Endometrial microvascular endothelial cells (primary cell): Measurements from ENCODE around the gene LCE4A. TPM values are rescaled to one million over a fixed set of nuclear protein-coding genes. Genes with fewer than 3 reads are reported as not detected.
"Not testable (repeated sequence)": the region's sequence is repeated elsewhere in the genome, so short reads cannot be mapped to it uniquely, and the experiment has no call there.

ENCODE experiments used
- in situ Hi-C: cut with HindIII; loops from 2 replicates; pipeline ENCODE4 v1.10.0; 2017; ENCODE audit warnings: low sequenced_read_pairs, low pct_unique_long_range_greater_than_20kb; ENCODE audit errors: inconsistent ontology term
- total RNA-seq: library from RNA; depleted of rRNA; stranded (reverse); fragments of >200 nt; gene quantifications from one replicate; pipeline ENCODE4 v1.2.3, GENCODE V29; 2015; ENCODE audit errors: inconsistent ontology term

LCE4A gene, protein sequence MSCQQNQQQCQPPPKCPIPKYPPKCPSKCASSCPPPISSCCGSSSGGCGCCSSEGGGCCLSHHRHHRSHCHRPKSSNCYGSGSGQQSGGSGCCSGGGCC
- not detected for total RNA-seq

DNA sequence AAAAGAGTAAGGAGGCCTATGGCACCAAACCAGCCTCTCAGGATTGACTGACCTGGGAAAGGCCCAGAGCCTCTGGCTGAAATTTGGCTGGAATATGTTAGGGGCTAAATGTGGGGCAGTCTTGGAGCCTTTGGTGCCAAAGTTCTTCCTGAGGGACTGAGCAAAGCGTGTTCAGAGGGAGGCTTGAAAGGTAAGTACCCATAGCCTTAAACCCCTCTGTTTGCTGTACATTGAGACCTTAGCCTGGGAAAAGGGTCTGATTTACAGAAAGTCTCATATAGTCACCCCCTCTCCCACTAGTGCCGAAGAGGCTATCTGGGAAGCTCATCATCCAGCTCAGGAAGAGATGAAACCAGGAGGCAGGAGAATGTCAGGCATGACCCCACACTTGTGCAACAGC is at the start of gene LCE4A:
TSS of gene LCE4A (plus strand) at position 301 of the 400 bp plus-strand sequence. CDS start 916 bp downstream, outside the sequence.
- in situ Hi-C loops, result no loop called here

DNA sequence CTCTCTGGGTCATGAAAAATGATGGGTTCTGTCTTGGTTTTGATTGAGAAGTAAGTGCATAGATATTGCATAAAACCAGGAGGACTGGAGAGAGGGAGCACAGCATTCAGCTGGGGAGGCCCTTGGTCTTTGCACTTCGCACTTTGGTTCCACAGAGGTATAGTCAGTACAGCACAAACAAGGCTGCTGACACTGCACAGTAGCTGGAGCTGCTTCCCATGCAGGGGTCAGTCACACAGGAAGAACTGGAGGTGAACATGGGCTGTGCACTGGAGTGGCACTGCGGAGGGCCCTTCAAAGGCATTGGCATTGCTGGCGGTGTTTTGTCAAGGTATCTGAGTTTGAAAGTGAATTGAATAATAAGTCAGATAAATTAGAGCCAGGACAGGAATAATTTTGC is 49.3 kb upstream of the LCE4A start:
- in situ Hi-C loops, result no loop called here

DNA sequence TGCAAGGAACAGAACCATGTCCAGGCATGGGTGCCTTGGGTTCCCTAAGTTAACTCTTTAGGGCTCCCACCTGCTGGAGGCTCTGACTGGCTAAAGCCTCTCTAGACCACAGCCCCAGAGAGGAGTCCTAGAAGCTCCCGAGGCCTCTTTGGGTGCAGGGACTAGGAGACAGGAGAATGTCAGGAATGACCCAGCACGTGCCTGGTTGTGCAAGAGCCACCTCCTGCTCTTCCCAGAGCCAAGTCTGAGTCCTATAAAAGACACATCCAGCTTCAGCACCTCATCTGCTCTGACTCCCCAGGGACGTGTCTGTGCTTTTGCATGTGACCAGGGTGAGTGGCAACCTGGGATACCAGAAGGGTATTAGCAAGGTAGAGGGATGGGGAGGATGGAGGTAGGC is 44.9 kb upstream of the LCE4A start, which contains the start of gene LCE2D:
TSS of gene LCE2D (plus strand) at position 283 of the 400 bp plus-strand sequence. CDS start 726 bp downstream, outside the sequence.
- in situ Hi-C loops, result no loop called here

DNA sequence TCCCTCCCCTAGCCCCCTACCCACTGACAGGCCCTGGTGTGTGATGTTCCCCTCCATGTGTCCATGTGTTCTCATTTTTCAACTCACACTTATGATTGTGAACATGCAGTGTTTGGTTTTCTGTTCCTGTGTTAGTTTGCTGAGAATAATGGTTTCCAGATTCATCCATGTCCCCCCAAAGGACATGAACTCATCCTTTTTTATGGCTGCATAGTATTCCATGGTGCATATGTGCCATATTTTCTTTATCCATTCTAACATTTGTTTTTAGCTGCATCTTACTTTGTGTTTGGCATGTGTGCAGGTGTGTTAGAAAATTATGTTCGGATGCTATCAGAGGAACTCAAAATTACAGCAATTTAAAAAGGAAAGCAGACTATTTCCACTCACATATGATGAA is 41.8 kb upstream of the LCE4A start:
- in situ Hi-C loops, result not testable (repeated sequence)

DNA sequence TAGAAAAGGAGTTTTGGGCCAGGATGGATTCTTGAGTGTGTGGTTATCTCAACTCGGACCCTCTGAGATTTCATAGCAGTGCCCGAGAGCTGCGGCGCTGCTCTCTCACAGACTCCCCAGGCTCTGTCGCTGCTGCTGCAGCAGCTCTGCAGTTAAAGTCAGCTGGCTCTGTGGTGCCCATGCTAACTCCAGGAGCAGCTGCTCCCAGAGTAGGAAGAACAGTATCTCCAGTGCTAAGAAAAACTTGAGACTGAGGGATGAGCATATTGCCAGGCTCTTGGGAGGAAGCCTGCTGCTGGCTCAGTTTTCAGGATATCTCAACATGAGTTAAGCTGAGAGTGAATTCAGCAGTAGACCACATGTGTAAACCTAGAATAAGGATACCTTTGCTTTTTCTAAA is 40.3 kb upstream of the LCE4A start:
- in situ Hi-C loops, result no loop called here

DNA sequence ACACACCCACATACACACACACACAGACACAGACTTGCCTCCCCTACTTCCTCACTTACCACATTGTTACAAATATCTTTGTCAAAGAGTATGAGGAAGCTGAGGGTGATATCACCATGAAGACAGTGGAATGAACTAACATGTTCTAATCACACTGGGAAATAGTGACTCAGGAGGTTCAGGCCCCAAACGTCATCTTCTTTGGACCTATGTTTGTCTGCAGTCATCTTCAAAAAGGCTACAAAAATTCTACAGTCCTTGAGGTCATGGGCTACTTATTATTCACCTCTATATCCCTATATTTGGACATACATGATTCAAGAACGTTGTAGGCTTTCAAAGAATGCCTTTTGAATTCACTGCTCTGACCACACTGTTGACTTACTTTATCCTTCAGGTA is 34.9 kb upstream of the LCE4A start:
- in situ Hi-C loops, result no loop called here

DNA sequence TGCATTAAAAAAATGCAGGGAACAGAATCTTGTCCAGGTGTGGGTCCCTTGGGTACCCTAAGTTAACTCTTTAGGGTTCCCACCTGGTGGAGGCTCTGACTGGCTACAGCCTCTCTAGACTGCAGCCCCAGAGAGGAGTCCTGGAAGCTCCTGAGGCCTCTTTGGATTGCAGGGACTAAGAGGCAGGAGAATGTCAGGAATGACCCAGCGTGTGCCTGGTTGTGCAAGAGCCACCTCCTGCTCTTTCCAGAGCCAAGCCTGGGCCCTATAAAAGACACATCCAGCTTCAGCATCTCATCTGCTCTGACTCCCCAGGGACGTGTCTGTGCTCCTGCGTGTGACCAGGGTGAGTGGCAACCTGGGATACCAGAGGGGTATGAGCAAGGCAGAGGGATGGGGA is 33.0 kb upstream of the LCE4A start, which contains the start of gene LCE2C:
TSS of gene LCE2C (plus strand) at position 297 of the 400 bp plus-strand sequence. CDS start 737 bp downstream, outside the sequence.
- in situ Hi-C loops, result not testable (repeated sequence)

DNA sequence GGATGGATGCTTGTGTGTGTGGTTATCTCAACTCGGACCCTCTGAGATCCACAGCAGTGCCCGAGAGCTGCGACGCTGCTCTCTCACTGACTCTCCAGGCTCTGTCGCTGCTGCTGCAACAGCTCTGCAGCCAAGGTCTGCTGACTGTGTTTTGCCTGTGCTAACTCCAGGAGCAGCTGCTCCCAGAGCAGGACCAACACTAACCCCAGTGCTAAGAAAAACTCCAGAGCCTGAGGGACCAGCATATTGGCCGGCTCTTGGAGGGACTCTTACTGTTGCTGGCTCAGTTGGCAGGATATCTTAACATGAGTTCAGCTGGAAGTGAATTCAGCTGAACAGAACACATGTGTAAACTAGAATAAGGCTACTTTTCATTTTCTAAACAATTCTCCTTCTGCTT is 28.5 kb upstream of the LCE4A start:
- in situ Hi-C loops, result no loop called here

DNA sequence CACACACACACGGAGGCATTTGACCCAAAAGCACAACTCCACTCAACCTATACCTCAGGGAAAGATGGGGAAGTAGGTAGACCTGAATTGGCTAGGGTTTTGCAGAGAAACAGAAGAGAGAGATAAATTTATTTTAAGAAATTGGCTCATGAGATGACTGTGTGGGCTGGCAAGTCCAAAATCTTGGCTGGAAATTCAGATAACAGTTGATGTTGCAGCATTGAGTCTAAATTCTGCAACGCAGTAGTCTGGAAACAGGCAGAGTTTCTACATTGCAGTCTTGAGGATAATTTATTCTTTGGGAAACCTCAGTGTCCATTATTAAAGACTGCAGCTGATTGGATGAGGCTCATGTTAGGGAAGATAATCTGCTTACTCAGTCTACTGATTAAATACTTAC is 26.3 kb upstream of the LCE4A start:
- in situ Hi-C loops, result no loop called here

DNA sequence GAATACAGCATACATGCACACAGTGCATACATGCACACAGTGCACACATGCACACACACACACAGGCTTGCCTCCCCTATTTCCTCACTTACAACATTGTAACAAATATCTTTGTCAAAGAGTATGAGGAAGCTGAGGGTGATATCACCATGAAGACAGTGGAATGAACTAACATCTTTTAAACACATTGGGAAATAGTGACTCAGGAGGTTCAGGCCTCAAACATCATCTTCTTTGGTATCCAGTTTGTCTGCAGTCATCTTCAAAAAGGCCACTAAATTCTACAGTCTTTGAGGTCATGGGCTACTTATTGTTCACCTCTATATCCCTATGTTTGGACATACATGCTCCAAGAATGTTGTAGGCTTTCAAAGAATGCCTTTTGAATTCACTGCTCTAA is 24.1 kb upstream of the LCE4A start:
- in situ Hi-C loops, result no loop called here

DNA sequence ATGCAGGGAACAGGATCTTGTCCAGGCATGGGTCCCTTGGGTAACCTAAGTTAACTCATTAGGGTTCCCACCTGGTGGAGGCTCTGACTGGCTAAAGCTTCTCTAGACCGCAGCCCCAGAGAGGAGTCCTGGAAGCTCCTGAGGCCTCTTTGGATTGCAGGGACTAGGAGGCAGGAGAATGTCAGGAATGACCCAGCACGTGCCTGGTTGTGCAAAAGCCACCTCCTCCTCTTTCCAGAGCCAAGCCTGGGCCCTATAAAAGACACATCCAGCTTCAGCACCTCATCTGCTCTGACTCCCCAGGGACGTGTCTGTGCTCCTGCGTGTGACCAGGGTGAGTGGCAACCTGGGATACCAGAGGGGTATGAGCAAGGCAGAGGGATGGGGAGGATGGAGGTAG is 22.1 kb upstream of the LCE4A start, which contains the start of gene LCE2B:
TSS of gene LCE2B (plus strand) at position 301 of the 400 bp plus-strand sequence. CDS start 721 bp downstream, outside the sequence.
- in situ Hi-C loops, result not testable (repeated sequence)

DNA sequence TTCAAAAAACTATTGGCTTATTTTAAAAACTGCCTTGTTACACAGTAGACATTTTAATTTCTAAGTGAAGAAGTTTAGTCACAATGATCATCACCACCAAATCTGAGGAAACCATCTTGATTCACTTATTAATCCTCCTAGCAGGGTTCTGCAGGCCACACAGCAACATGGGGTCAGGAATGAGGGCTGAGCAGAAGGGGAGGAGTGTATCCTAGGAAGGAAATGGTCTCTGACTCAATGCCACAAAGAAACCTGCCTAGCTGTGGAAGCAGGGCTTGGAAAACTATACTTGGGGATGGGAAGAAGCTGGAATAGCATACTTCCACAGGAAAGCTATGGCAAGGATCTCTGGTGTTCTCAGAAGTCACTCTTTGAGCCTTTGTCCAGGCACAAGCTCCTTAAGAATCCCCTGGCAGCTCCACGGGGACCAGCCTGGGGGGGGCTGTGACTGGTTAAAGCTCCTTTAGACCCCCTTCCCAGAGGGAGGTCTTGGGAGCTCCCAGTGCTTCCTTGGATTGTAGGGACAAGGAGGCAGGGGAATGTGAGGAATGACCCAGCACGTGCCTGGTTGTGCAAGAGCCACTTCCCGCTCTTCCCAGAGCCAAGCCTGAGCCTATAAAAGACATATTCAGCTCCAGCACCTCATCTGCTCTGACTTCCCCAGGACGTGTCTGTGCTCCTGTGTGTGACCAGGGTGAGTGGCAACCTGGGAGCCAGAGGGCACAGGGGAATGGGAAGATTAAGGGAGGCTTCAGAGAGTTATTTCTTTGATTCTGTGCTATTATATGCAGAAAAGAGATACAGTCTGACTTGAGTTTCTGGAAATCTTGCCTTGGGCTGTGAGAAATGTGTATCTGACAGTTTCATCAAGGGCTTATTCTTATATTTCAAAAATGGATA is 10.0 kb upstream of the LCE4A start, which contains the start of gene LCE2A:
TSS of gene LCE2A (plus strand) at position 645 of the 900 bp plus-strand sequence. CDS start 557 bp downstream, outside the sequence.
- in situ Hi-C loops, result no loop called here

DNA sequence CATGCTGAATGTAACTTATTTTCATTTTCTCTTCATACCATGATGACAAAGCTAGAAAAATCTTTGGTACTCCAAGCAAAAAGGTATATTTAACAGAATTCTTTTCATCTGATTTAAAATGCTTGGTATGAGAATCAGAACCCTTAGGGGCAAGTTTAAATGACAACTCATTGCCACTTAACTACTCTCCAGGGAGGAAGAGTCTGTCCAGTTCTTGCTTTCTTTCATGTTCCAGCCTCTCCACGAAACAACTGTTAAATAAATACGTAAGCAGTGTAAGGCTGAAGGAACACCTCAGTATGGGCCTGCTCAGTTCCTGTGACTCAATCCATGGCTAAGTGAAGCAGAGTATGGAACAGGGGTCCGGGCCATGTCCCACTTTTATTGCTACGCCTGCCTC is 8.2 kb upstream of the LCE4A start:
- in situ Hi-C loops, result no loop called here

DNA sequence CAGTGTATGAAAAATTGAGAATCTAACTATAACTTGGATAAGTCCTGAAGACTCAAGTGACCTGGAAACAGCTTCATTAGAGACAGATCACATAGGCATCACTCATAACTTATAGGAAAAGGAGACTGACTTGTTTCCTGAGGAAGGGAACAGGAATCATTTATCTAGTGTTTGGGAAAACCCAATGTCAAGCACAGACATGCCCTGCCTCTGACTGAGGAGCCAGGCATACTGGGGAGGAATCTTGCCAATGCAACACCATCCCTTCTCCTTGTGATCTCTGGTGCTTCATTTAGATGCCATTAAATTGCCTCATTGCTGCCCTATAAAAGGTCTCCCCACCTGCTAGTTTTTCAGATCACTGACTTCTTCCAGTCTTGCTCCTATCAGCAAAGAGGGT is 10.3 kb downstream of the LCE4A start:
- in situ Hi-C loops, result no loop called here

DNA sequence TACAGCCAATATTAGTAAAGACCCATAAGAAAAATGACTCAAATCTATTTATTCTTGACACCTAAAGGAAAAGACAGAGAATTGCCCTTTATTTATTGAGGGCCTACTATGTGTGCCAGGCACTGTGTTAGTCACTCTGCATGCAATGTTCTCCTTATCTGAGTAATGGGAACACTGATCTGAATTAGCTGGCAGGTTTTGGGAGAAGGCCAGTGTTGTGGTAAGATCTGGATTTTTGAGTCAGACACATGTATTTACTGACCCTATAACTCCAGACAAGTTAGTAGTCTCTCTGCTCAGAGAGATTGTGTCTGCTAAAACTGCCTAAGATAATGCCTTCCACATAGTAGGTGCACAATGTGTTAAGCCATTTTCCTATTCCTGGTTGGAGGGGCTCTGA is 17.3 kb downstream of the LCE4A start:
- in situ Hi-C loops, result no loop called here

DNA sequence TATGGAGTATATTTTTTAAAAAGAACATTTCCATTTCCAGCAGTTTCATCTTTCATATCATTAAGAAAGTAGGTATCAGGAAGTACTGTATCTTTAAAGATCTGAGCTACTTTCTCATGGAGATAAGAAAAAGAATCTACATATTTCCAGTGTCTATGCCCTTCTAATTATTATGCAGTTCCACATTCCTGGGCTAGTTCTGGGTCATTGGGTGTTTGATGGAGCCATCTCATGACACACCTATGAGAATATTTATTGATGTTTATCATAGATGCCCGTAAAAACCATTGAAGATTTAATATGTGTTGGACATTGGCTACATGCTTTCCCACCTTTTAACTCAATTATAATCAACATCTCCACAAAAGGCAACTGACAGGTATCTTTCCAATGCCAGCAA is 21.0 kb downstream of the LCE4A start:
- in situ Hi-C loops, result no loop called here

DNA sequence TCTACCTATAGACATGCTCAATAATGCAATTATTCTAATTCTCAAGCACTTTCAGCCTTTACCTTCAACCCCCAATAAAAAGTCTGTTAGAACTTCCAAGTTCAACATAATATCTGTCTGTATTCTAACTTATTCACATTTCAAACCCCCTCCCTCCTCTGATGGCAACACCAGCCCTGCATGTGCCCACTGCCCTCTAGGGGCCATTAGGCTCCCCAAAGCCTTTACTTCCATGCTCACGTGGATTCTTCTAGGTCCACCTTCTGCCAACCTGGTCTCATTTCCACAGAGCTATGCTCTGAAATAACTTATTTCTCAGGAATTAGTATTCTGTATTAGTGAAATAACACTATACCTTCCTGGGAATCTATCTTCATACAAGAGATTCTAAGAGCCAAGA is 27.7 kb downstream of the LCE4A start:
- in situ Hi-C loops, result no loop called here

DNA sequence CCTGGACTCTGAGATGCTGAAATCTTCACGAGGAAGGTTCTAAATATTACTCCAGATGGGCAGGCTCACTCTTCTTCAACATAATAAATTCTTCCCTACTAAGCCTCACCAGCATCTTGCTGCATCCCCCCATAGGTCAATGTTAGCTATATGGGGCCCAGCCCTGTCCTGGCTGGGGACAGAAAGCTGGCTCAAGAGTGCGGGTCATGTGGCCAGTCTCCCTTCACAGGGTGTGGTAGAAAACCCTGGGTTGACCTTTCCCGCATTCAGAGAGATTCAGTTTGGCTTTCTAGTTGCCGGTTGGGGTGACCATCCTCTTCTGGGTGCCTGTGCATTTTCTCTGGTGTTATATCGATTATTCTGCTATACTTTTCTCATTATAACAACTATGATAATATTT is 30.0 kb downstream of the LCE4A start:
- in situ Hi-C loops, result no loop called here

DNA sequence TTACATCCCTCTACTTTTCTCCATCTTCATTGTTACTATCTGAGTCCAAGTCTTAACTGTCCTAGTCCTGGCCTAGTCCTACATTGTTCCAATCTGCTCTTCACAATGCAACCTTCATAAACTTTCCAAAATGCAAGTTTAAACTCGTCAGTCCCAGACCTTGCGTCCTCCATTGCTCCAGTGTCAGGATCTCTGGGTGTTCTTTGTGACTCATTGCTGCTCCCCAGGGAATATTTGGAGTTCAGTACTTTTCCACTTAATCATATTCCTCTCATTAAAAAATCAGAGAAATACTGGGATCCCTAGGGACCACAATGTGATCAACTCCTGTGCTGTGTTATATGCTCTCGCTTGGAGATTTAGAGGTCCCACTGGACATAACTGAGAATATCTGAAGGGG is 31.9 kb downstream of the LCE4A start:
- in situ Hi-C loops, result no loop called here

DNA sequence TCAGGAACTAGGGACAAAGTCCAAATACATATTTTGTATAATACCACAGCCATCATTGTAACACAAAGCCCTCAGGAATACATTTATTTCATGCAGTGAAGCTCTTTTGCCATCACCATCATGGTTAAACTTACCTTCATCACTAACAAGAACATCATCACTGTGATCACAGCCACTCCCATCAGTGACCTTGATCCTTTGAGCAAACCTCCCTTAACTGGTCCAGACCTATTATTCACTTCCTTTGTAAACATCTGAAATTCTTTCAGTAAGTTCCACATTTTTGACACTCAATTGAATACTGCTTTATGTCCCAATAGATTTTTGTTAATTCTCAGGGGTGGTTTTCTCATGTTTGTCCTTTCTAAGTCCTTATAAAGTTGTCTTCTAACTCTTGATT is 33.7 kb downstream of the LCE4A start:
- in situ Hi-C loops, result no loop called here
